Spleen (tissue), 11 donors: Measurements from ENCODE around the gene EFNA3. TPM values are rescaled to one million over a fixed set of nuclear protein-coding genes. Genes with fewer than 3 reads are reported as not detected.

Experiments
- DNase-seq: peaks from one replicate; pipeline ENCODE4 v3.0.0-alpha.2; 2020
- H3K27ac ChIP-seq, 8 donors: fragments of 200-600 bp; sonication (generic) in 7 of 8; 1 replicate in 4 of 8; 2 replicates in 4 of 8; pipeline versions ENCODE4 v1.5.0 to v1.8.0; 2016 to 2021; ENCODE audit warnings: inconsistent platforms in 4 of 8, mild to moderate bottlenecking in 4 of 8, moderate library complexity in 1 of 8
- H3K27me3 ChIP-seq, 7 donors: fragments of 200-600 bp; sonication (generic) in 6 of 7; replicated peaks in 1 of 7; 1 replicate in 4 of 7; 2 replicates in 3 of 7; pipeline versions ENCODE4 v1.5.0 to v1.8.0; 2016 to 2021; ENCODE audit warnings: inconsistent platforms in 3 of 7, mild to moderate bottlenecking in 1 of 7
- H3K36me3 ChIP-seq, 6 donors: fragments of 200-600 bp; sonication (generic) in 5 of 6; 1 replicate in 4 of 6; 2 replicates in 2 of 6; pipeline versions ENCODE4 v1.5.0 to v1.8.0; 2016 to 2021; ENCODE audit warnings: inconsistent platforms in 2 of 6
- H3K4me1 ChIP-seq, 6 donors: fragments of 200-600 bp; sonication (generic) in 5 of 6; 1 replicate in 3 of 6; 2 replicates in 3 of 6; pipeline versions ENCODE4 v1.5.0 to v1.8.0; 2016 to 2021; ENCODE audit warnings: inconsistent platforms in 3 of 6
- H3K4me3 ChIP-seq, 8 donors: fragments of 200-600 bp; sonication (generic) in 7 of 8; 1 replicate in 4 of 8; 2 replicates in 4 of 8; pipeline versions ENCODE4 v1.5.0 to v1.8.0; 2016 to 2021; ENCODE audit warnings: inconsistent platforms in 4 of 8, mild to moderate bottlenecking in 4 of 8, moderate library complexity in 2 of 8
- H3K9me3 ChIP-seq, 8 donors: fragments of 200-600 bp; sonication (generic) in 7 of 8; 1 replicate in 4 of 8; 2 replicates in 4 of 8; pipeline versions ENCODE4 v1.5.0 to v1.8.0; 2016 to 2021; ENCODE audit warnings: inconsistent platforms in 4 of 8
- CTCF ChIP-seq, 11 experiments: fragments of 200-600 bp in 7 of 11; fragments of 450-650 bp in 4 of 11; sonication (generic) in 4 of 11; IDR thresholded peaks in 8 of 11; conservative IDR thresholded peaks in 3 of 11; 1 replicate in 7 of 11; 2 replicates in 4 of 11; pipeline versions ENCODE4 v1.4.0 to v1.8.0; 2016 to 2021; ENCODE audit warnings: antibody characterized with exemption in 11 of 11, inconsistent platforms in 4 of 11, mild to moderate bottlenecking in 1 of 11
- POLR2A ChIP-seq, 3 donors: fragments of 450-650 bp; IDR thresholded peaks; one replicate each; pipeline ENCODE4 v1.5.1; 2017; ENCODE audit warnings: antibody characterized with exemption in 3 of 3, mild to moderate bottlenecking in 1 of 3
- POLR2AphosphoS5 ChIP-seq, 3 donors: sonication (generic); formaldehyde crosslinking; IDR thresholded peaks; one replicate each; pipeline ENCODE4 v1.5.1; 2017; ENCODE audit warnings: antibody characterized with exemption in 3 of 3
- WGBS, 5 donors: extraction: QIAGEN DNeasy Blood & Tissue Kit in 3 of 5; methylation state at CpG; one replicate each; pipeline versions ENCODE4 v1.1.5 to v1.1.7; 2013 to 2018; 5-methylcytosine and 5-hydroxymethylcytosine counted together
- intact Hi-C: fragments of 100-400 bp; cut with DNase I; formaldehyde crosslinking; loops from one replicate; pipeline ENCODE4 v1.15.0; 2023; ENCODE audit warnings: low total_unique reads
- polyA plus RNA-seq, 3 donors: library from polyadenylated mRNA; stranded (reverse); fragments of 200-250 nt; gene quantifications; one replicate each; pipeline ENCODE4 v1.2.1, GENCODE V29; 2013
- total RNA-seq, 7 donors: library from RNA; depleted of rRNA in 3 of 7; stranded (reverse); fragments of >200 nt in 3 of 7; fragmentation: NEBNext Ultra II Directional in 4 of 7; extraction: Animal tissue kit (Norgen Biotek cat#: 25700) in 4 of 7; gene quantifications; one replicate each; pipeline versions ENCODE4 v1.1.0 to v1.2.1, GENCODE V29; 2016 to 2021
- donor health status: healthy with polysubstance abuse.
- donor health status: DM: no; HTN: no; CAD: no; lungs with moderate emphysema.
- donor health status: DM: no; HTN: no; CAD: no.
- donor health status: Bipolar disorder and iron deficiency.
- donor health status: healthy.
- donor health status: DM: no; HTN: no; CAD: no.
- donor health status: DM: yes; HTN: yes; CAD: no.

EFNA3 gene
- total and polyA plus RNA-seq, 10 donors, result 1.4 to 4.3 (median 1.9) TPM; not detected in 1

GRCh38 chr1:155083865-155084721, 5.5 kb downstream of the EFNA3 start:
- Histone ChIP-seq H3K27ac (peak overlapping the region in 7 of 8 donors; percentile 80 to 95 (median 91)), H3K9me3 (no peaks in the 10 kb centered on the region), H3K4me1 (peaks cover 56 to 83% (median 74%) of the 10 kb centered on the region in 6 donors), H3K4me3 (peak overlapping the region; percentile 71 to 91 (median 84)), H3K36me3 (no peaks in the 10 kb centered on the region), H3K27me3 (peaks cover 24 to 55% (median 54%) of the 10 kb centered on the region in 7 donors)
- no peak for DNase-seq
- 24 to 30% (median 28%) methylated on average over 20 to 21 of the region's 21 CpGs for WGBS, 5 donors
- intact Hi-C loops, result no loop called here
- TF ChIP-seq CTCF (IDR thresholded peaks at IDR 0.05 in 8 of 11, conservative IDR thresholded peaks at IDR 0.05 in 3 of 11) (no peak), POLR2AphosphoS5 (IDR thresholded peaks at IDR 0.05) (peak in 1 of 3 donors; percentile 27), POLR2A (IDR thresholded peaks at IDR 0.05) (no peak)

- H3K9me3 ChIP-seq, result no peaks in the 10 kb centered on the region
- H3K27ac ChIP-seq, result peak overlapping the region; percentile 80 to 95 (median 90)
- DNase-seq, result peak; percentile 98
- intact Hi-C loops, result no loop called here
- H3K36me3 ChIP-seq, result no peaks in the 10 kb centered on the region
- peak; percentile 71 to 84 (median 83) for TF ChIP-seq POLR2AphosphoS5 (IDR thresholded peaks at IDR 0.05)
- no peak for TF ChIP-seq POLR2A (IDR thresholded peaks at IDR 0.05)
- peak; percentile 95 to 99 (median 98) for TF ChIP-seq CTCF (IDR thresholded peaks at IDR 0.05 in 8 of 11, conservative IDR thresholded peaks at IDR 0.05 in 3 of 11)
- 1% methylated on average over 40 to 67 of the region's 67 CpGs for WGBS, 5 donors
- H3K4me3 ChIP-seq, result peak overlapping the region; percentile 71 to 91 (median 84)
- peaks cover 48 to 75% (median 66%) of the 10 kb centered on the region in 6 donors for H3K4me1 ChIP-seq
- peaks cover 24 to 47% (median 46%) of the 10 kb centered on the region in 7 donors for H3K27me3 ChIP-seq
Observed at GRCh38 chr1:155084722-155085503, 6.3 kb downstream of the EFNA3 start.

- Histone ChIP-seq H3K4me1 (peaks cover 41 to 68% (median 59%) of the 10 kb centered on the region in 6 donors), H3K27ac (peak overlapping the region; percentile 80 to 95 (median 90)), H3K9me3 (no peaks in the 10 kb centered on the region), H3K27me3 (peaks cover 18 to 39% (median 39%) of the 10 kb centered on the region in 7 donors), H3K36me3 (no peaks in the 10 kb centered on the region), H3K4me3 (peak overlapping the region; percentile 71 to 91 (median 84))
- no peak for TF ChIP-seq POLR2A (IDR thresholded peaks at IDR 0.05)
- TF ChIP-seq POLR2AphosphoS5 (IDR thresholded peaks at IDR 0.05), result no peak
- TF ChIP-seq CTCF (IDR thresholded peaks at IDR 0.05 in 8 of 11, conservative IDR thresholded peaks at IDR 0.05 in 3 of 11), result no peak
- intact Hi-C loops, result no loop called here
- DNase-seq, result peak; percentile 92
- WGBS, 5 donors, result 1% methylated on average over 20 to 32 of the region's 32 CpGs
Observed at GRCh38 chr1:155085504-155086127, 7.0 kb downstream of the EFNA3 start.
